ENCODE results near the gene CCDC39.
A peak's percentile ranks its signal among the peaks of the same experiment; 100 is the strongest.

Gene CCDC39

GRCh38 chr3:180617049-180617448 lies 62.2 kb downstream of the CCDC39 start:
- DNase-seq (ENCODE audit: low read depth): no peak
- in situ Hi-C loops (cut with HindIII; ENCODE audit: low sequenced_read_pairs): no loop called here
- no peak overlapping the region for H3K4me3 ChIP-seq (ENCODE audit: low read depth, low read length)
- TF ChIP-seq CTCF (IDR thresholded peaks at IDR 0.05; ENCODE audit: low read depth, low read length, missing control alignments): no peak

GRCh38 chr3:180615954-180616353 lies 63.3 kb downstream of the CCDC39 start:
- H3K4me3 ChIP-seq (ENCODE audit: low read depth, low read length): no peak overlapping the region
- DNase-seq (ENCODE audit: low read depth): no peak
- TF ChIP-seq CTCF (IDR thresholded peaks at IDR 0.05; ENCODE audit: low read depth, low read length, missing control alignments): no peak
- in situ Hi-C loops (cut with HindIII; ENCODE audit: low sequenced_read_pairs): no loop called here

- H3K4me3 ChIP-seq (ENCODE audit: low read depth, low read length): no peak overlapping the region
- no peak for TF ChIP-seq CTCF (IDR thresholded peaks at IDR 0.05; ENCODE audit: low read depth, low read length, missing control alignments)
- in situ Hi-C loops (cut with HindIII; ENCODE audit: low sequenced_read_pairs): no loop called here
- no peak for DNase-seq (ENCODE audit: low read depth)
Observed at GRCh38 chr3:180612364-180612763, 66.9 kb downstream of the CCDC39 start.

- no peak for TF ChIP-seq CTCF (IDR thresholded peaks at IDR 0.05; ENCODE audit: low read depth, low read length, missing control alignments)
- DNase-seq (ENCODE audit: low read depth): no peak
- H3K4me3 ChIP-seq (ENCODE audit: low read depth, low read length): no peak overlapping the region
- in situ Hi-C loops (cut with HindIII; ENCODE audit: low sequenced_read_pairs): no loop called here
Observed at GRCh38 chr3:180611006-180611405, 68.3 kb downstream of the CCDC39 start.

- peak within 1 kb of the TSS; percentile 90 for H3K4me3 ChIP-seq (ENCODE audit: low read depth, low read length)
- in situ Hi-C loops (cut with HindIII; ENCODE audit: low sequenced_read_pairs): no loop called here
- no peak for TF ChIP-seq CTCF (IDR thresholded peaks at IDR 0.05; ENCODE audit: low read depth, low read length, missing control alignments)
- DNase-seq (ENCODE audit: low read depth): peak; percentile 83
Observed at GRCh38 chr3:180601688-180602666, 77.3 kb downstream of the CCDC39 start, which contains the start of gene TTC14. Gene TTC14 (plus strand): TSS chr3:180602163. CDS start chr3:180602262, 99 bp downstream.

- H3K4me3 ChIP-seq (ENCODE audit: low read depth, low read length): no peak overlapping the region
- DNase-seq (ENCODE audit: low read depth): no peak
- in situ Hi-C loops (cut with HindIII; ENCODE audit: low sequenced_read_pairs): no loop called here
- TF ChIP-seq CTCF (IDR thresholded peaks at IDR 0.05; ENCODE audit: low read depth, low read length, missing control alignments): no peak
Observed at GRCh38 chr3:180600473-180600872, 78.8 kb downstream of the CCDC39 start.
